Breast epithelium (tissue), 4 donors: Measurements from ENCODE around the gene PDGFB. TPM values are rescaled to one million over a fixed set of nuclear protein-coding genes. Genes with fewer than 3 reads are reported as not detected.

Experiments used
- DNase-seq, 2 donors: peaks; one replicate each; pipeline ENCODE4 v3.0.0-alpha.2; 2019; ENCODE audit warnings: low spot score in 2 of 2
- H3K27ac ChIP-seq, 2 donors: fragments of 200-600 bp; sonication (generic) in 1 of 2; one replicate each; pipeline ENCODE4 v1.5.1; 2016 to 2019; ENCODE audit warnings: mild to moderate bottlenecking in 1 of 2
- H3K27me3 ChIP-seq, 2 donors: fragments of 200-600 bp; sonication (generic) in 1 of 2; one replicate each; pipeline versions ENCODE4 v1.5.1 to v1.6.0; 2017 to 2019; ENCODE audit warnings: control low read depth in 1 of 2, mild to moderate bottlenecking in 1 of 2
- H3K36me3 ChIP-seq: fragments of 200-600 bp; one replicate; pipeline ENCODE4 v1.5.1; 2019
- H3K4me1 ChIP-seq, 2 donors: fragments of 200-600 bp; sonication (generic); one replicate each; pipeline ENCODE4 v1.5.1; 2016 to 2019; ENCODE audit warnings: control low read depth in 1 of 2
- H3K4me3 ChIP-seq, 3 donors: fragments of 200-600 bp; sonication (generic); 1 replicate in 2 of 3; 2 replicates in 1 of 3; pipeline ENCODE4 v1.5.1; 2016 to 2019; ENCODE audit warnings: mild to moderate bottlenecking in 3 of 3, moderate library complexity in 2 of 3
- H3K9me3 ChIP-seq, 2 donors: fragments of 200-600 bp; sonication (generic) in 1 of 2; one replicate each; pipeline ENCODE4 v1.5.1; 2016 to 2019; ENCODE audit warnings: control low read depth in 1 of 2
- CTCF ChIP-seq, 3 donors: fragments of 450-650 bp; IDR thresholded peaks; one replicate each; pipeline ENCODE4 v1.5.1; 2016 to 2017; ENCODE audit warnings: antibody characterized with exemption in 3 of 3, mild to moderate bottlenecking in 3 of 3, moderate library complexity in 3 of 3
- POLR2A ChIP-seq: fragments of 450-650 bp; IDR thresholded peaks from one replicate; pipeline ENCODE4 v1.6.1; 2016; ENCODE audit warnings: antibody characterized with exemption, mild to moderate bottlenecking, moderate library complexity
- POLR2AphosphoS5 ChIP-seq, 3 donors: sonication (generic); formaldehyde crosslinking; IDR thresholded peaks; one replicate each; pipeline ENCODE4 v1.6.1; 2017; ENCODE audit warnings: antibody characterized with exemption in 3 of 3
- intact Hi-C: fragments of 100-400 bp; cut with DNase I; formaldehyde crosslinking; loops from one replicate; pipeline ENCODE4 v1.15.1; 2023; ENCODE audit warnings: low total_unique reads
- total RNA-seq, 3 donors: library from RNA; depleted of rRNA; stranded (reverse); fragments of >200 nt; gene quantifications; one replicate each; pipeline ENCODE4 v1.1.0, GENCODE V29; 2016

PDGFB gene
- total RNA-seq, 3 donors from 2014 or later: 5.3 to 11.1 (median 8.5) TPM

- Histone ChIP-seq H3K27ac (peak overlapping the region; percentile 93 to 95), H3K4me1 (peaks cover 17 to 30% of the 10 kb centered on the region in 2 donors), H3K36me3 (no peaks in the 10 kb centered on the region), H3K9me3 (no peaks in the 10 kb centered on the region), H3K27me3 (no peaks in the 10 kb centered on the region), H3K4me3 (peak overlapping the region; percentile 55 to 80 (median 70))
- intact Hi-C loops: loop anchor here (10.0 kb wide), 1 partner anchor 53 kb away; no protein-coding TSS in a partner anchor
- no peak for DNase-seq
- no peak for TF ChIP-seq CTCF (IDR thresholded peaks at IDR 0.05)
- no peak for TF ChIP-seq POLR2AphosphoS5 (IDR thresholded peaks at IDR 0.05)
These were observed 2.8 kb downstream of the PDGFB start for GRCh38 chr22:39241794-39242594.

- peaks cover 17 to 30% of the 10 kb centered on the region in 2 donors for H3K4me1 ChIP-seq
- TF ChIP-seq POLR2AphosphoS5 (IDR thresholded peaks at IDR 0.05): peak; percentile 40 to 77 (median 63)
- TF ChIP-seq CTCF (IDR thresholded peaks at IDR 0.05): peak in 1 of 3 donors; percentile 44
- TF ChIP-seq POLR2A: no peak
- no peaks in the 10 kb centered on the region for H3K9me3 ChIP-seq
- no peaks in the 10 kb centered on the region for H3K36me3 ChIP-seq
- peak overlapping the region; percentile 55 to 80 (median 70) for H3K4me3 ChIP-seq
- DNase-seq: peak; percentile 71 to 78
- no peaks in the 10 kb centered on the region for H3K27me3 ChIP-seq
- H3K27ac ChIP-seq: peak overlapping the region; percentile 93 to 95
- intact Hi-C loops: loop anchor here (10.0 kb wide), 1 partner anchor 54 kb away; no protein-coding TSS in a partner anchor
These were observed 3.7 kb downstream of the PDGFB start for GRCh38 chr22:39240831-39241793.

- DNase-seq: peak; percentile 93 to 94
- Histone ChIP-seq H3K27me3 (no peaks in the 10 kb centered on the region), H3K27ac (peak overlapping the region; percentile 93 to 95), H3K36me3 (no peaks in the 10 kb centered on the region), H3K4me1 (peaks cover 17 to 42% of the 10 kb centered on the region in 2 donors), H3K9me3 (no peaks in the 10 kb centered on the region), H3K4me3 (peak overlapping the region in 2 of 3 donors; percentile 5 to 80)
- intact Hi-C loops: loop anchor here (10.0 kb wide), 1 partner anchor 55 kb away; no protein-coding TSS in a partner anchor
- TF ChIP-seq POLR2AphosphoS5 (IDR thresholded peaks at IDR 0.05) (peak in 1 of 3 donors; percentile 71), CTCF (IDR thresholded peaks at IDR 0.05) (no peak), POLR2A (no peak)
These were observed 5.0 kb downstream of the PDGFB start for GRCh38 chr22:39239561-39240423.

GRCh38 chr22:39238966-39239505 is 5.7 kb downstream of the PDGFB start:
- H3K27ac ChIP-seq: peak overlapping the region; percentile 93 to 95
- intact Hi-C loops: no loop called here

More at GRCh38 chr22:39238966-39239505, 5.7 kb downstream of the PDGFB start:
- H3K4me3 ChIP-seq: peak overlapping the region in 1 of 3 donors; percentile 80
- H3K36me3 ChIP-seq: no peaks in the 10 kb centered on the region
- H3K9me3 ChIP-seq: no peaks in the 10 kb centered on the region
- DNase-seq: no peak
- peaks cover 17 to 43% of the 10 kb centered on the region in 2 donors for H3K4me1 ChIP-seq
- no peaks in the 10 kb centered on the region for H3K27me3 ChIP-seq
- TF ChIP-seq CTCF (IDR thresholded peaks at IDR 0.05) (no peak), POLR2AphosphoS5 (IDR thresholded peaks at IDR 0.05) (no peak), POLR2A (no peak)
